H1 (cell line): Measurements from ENCODE around the gene HMCN1. TPM values are rescaled to one million over a fixed set of nuclear protein-coding genes. Genes with fewer than 3 reads are reported as not detected.

Source experiments
- SIN3A ChIP-seq, 2 experiments: IDR thresholded peaks in 1 of 2; conservative IDR thresholded peaks in 1 of 2; 2 replicates each; pipeline ENCODE4 v1.6.1; 2011 to 2012; ENCODE audit warnings: low read length in 2 of 2, improper control_type of control experiment in 1 of 2, low read depth in 1 of 2, mild to moderate bottlenecking in 1 of 2
- TAF1 ChIP-seq: IDR thresholded peaks from 2 replicates; pipeline ENCODE4 v1.6.1; 2011; ENCODE audit warnings: mild to moderate bottlenecking, low read depth, low read length
- ZNF274 ChIP-seq: IDR thresholded peaks from 2 replicates; pipeline ENCODE4 v1.7.0; 2012; ENCODE audit warnings: low read length, borderline replicate concordance; ENCODE audit errors: extremely low read depth
- polyA plus RNA-seq, 7 experiments: library from polyadenylated mRNA; depleted of rRNA in 3 of 7; stranded (reverse) in 5 of 7; unstranded in 2 of 7; fragments of >200 nt in 5 of 7; fragments of 200-250 nt in 2 of 7; gene quantifications; 1 replicate in 5 of 7; 2 replicates in 1 of 7; 4 replicates in 1 of 7; pipeline versions ENCODE4 v1.2.1 to v1.2.3, GENCODE V29; 2011 to 2013; ENCODE audit warnings: missing spikeins in 2 of 7, mixed read lengths in 2 of 7
- total RNA-seq: library from RNA; stranded (reverse); fragmentation: NEBNext Ultra II Directional; extraction: Animal tissue kit (Norgen Biotek cat#: 25700); gene quantifications from 2 replicates; pipeline ENCODE4 v1.2.1, GENCODE V29; 2021
- TF ChIP-seq, protein P1 (sequence below), 3 experiments: IDR thresholded peaks; 1 replicate in 2 of 3; 2 replicates in 1 of 3; pipeline versions ENCODE4 v1.5.1 to v1.6.1; 2011; ENCODE audit warnings: low read length in 3 of 3, mild to moderate bottlenecking in 3 of 3, inconsistent platforms in 2 of 3, low read depth in 1 of 3, moderate library complexity in 1 of 3; ENCODE audit not compliant: insufficient read depth in 1 of 3; ENCODE audit errors: control extremely low read depth in 1 of 3
- TF ChIP-seq, protein P2 (sequence below): IDR thresholded peaks from 2 replicates; pipeline ENCODE4 v1.6.1; 2011; ENCODE audit warnings: low read length, improper control_type of control experiment

Gene HMCN1
- total and polyA plus RNA-seq, 2 of the 8 experiments (the other 6 are each of a cell fraction or from before 2014, with no cell fraction given), result 13.8 to 14.6 TPM

DNA sequence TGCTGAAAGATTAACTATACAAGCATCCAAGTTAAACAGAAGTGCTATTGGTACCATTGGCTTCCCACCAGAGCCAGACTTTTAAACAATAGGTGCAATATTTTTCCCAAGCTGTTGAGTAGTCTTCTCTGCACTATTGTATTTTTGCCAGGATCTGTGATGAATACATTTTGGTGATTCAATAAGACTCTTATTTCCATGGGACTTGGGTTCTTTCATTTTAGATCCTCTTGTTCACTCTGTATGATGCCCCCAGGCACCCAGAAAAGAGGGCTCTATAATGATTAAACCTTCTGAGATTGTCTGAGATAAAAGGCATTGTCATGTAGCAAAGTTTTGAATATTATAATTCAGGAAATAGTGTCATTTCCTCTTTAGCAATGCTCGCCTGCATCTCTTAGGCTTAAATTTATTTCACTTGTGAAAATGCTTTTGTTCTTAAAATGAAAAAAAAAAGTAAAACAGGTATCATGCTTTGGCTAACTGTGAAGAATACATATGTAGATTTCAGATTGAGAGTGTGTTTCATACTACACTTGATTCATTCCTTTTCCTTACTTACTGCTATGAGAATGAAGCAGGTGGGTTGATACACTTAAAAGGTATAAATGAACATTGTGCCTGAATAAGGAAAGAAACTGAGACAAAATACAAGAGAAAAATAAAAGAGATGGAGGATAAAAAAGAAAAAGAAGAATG, 275.0 kb downstream of the HMCN1 start (continued):
- TF ChIP-seq, protein P1, sequence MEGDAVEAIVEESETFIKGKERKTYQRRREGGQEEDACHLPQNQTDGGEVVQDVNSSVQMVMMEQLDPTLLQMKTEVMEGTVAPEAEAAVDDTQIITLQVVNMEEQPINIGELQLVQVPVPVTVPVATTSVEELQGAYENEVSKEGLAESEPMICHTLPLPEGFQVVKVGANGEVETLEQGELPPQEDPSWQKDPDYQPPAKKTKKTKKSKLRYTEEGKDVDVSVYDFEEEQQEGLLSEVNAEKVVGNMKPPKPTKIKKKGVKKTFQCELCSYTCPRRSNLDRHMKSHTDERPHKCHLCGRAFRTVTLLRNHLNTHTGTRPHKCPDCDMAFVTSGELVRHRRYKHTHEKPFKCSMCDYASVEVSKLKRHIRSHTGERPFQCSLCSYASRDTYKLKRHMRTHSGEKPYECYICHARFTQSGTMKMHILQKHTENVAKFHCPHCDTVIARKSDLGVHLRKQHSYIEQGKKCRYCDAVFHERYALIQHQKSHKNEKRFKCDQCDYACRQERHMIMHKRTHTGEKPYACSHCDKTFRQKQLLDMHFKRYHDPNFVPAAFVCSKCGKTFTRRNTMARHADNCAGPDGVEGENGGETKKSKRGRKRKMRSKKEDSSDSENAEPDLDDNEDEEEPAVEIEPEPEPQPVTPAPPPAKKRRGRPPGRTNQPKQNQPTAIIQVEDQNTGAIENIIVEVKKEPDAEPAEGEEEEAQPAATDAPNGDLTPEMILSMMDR (IDR thresholded peaks at IDR 0.05; ENCODE audit: control extremely low read depth in 1 of 3, insufficient read depth in 1 of 3, low read depth in 1 of 3, low read length in 3 of 3), result no peak
- no peak for TF ChIP-seq TAF1
- no peak for TF ChIP-seq ZNF274
- TF ChIP-seq SIN3A (conservative IDR thresholded peaks at IDR 0.05 in 1 of 2, IDR thresholded peaks at IDR 0.05 in 1 of 2; ENCODE audit: low read depth in 1 of 2, low read length in 2 of 2), result no peak
- TF ChIP-seq, protein P2, sequence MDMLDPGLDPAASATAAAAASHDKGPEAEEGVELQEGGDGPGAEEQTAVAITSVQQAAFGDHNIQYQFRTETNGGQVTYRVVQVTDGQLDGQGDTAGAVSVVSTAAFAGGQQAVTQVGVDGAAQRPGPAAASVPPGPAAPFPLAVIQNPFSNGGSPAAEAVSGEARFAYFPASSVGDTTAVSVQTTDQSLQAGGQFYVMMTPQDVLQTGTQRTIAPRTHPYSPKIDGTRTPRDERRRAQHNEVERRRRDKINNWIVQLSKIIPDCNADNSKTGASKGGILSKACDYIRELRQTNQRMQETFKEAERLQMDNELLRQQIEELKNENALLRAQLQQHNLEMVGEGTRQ, result no peak
- TF ChIP-seq, all 59 proteins: peak for 0
